ENCODE data around the gene POLE. TPM values are rescaled to one million over a fixed set of nuclear protein-coding genes. Genes with fewer than 3 reads are reported as not detected.

The POLE gene
- total and polyA plus RNA-seq, 9 of the 15 experiments (the other 6 are each of a cell fraction or from before 2014, with no cell fraction given): 2.4 to 154 (median 49.6) TPM

DNA sequence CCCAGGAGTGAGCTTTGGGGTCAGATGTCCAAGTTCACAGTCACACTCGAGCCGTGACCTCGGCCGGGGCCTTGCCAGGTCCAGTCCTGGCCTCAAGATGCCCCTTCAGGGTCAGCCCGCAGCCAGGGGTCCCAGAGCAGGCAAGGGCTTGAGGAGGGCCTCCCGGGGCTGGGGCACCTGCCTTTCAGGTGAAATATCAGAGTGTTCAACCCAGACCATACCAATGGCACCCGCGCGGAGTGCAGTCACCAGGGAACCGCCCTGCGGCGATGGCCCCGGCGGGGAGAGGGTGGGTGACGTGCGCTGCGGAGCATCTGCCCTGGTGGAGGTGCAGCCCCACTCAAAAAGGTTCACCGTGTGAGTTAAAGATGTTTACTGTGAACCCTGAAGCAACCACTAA is 93.6 kb downstream of the POLE start:
- Histone ChIP-seq H4K20me1 (replicated peaks; ENCODE audit: control insufficient read depth, insufficient read depth, low read length) (0 out of 2 replicates have a peak, but pooled peaks cover 9% of the 10 kb centered on the region), H3K27me3 (ENCODE audit: control insufficient read depth in 2 of 2, insufficient read depth in 2 of 2, low read length in 2 of 2) (peaks cover 36 to 63% of the 10 kb centered on the region in 2 experiments), H3K9me3 (replicated peaks; ENCODE audit: control insufficient read depth, insufficient read depth, low read depth, low read length) (no peaks in the 10 kb centered on the region; the same call in 1 of the 2 replicates), H2AFZ (ENCODE audit: low read depth, low read length) (peak overlapping the region; percentile 71), H3K9me1 (ENCODE audit: control insufficient read depth, insufficient read depth, low read length) (no peaks in the 10 kb centered on the region), H3K36me3 (ENCODE audit: control insufficient read depth, insufficient read depth, low read length) (no peaks in the 10 kb centered on the region), H3K27ac (ENCODE audit: extremely low read depth, low read depth, low read length) (no peak overlapping the region), H3K79me2 (ENCODE audit: control insufficient read depth, insufficient read depth, low read length) (no peaks in the 10 kb centered on the region), H3K4me1 (replicated peaks in 1 of 2; ENCODE audit: control insufficient read depth in 2 of 2, insufficient read depth in 2 of 2, low read length in 2 of 2) (peaks cover 0 to 43% of the 10 kb centered on the region in 2 experiments; a peak in 2 of 5 replicates), H3K4me3 (no peak overlapping the region), H3K9ac (ENCODE audit: insufficient read depth in 1 of 2, low read depth in 2 of 2, low read length in 2 of 2) (no peak overlapping the region; a peak in 1 of 4 replicates), H3K4me2 (ENCODE audit: insufficient read depth, low read length) (peak overlapping the region; percentile 73)
- FAIRE-seq (no peak), DNase-seq (ENCODE audit: extremely low read depth in 1 of 4, low spot score in 3 of 4) (no peak), ATAC-seq (peak; percentile 12)
- in situ Hi-C loops (cut with MboI): no loop called here
- CTCF ChIA-PET (ENCODE audit: low intra/inter-chr PET ratio): no interaction called here
- TF ChIP-seq CHD1 (IDR thresholded peaks at IDR 0.05; ENCODE audit: low read length) (no peak), ZNF263 (CRISPR knock-in tag; IDR thresholded peaks at IDR 0.05; ENCODE audit: borderline replicate concordance) (0 out of 2 replicates have a peak, but pooled peaks have one; percentile 38)
- POLR2A ChIA-PET: no interaction called here
- BruUV-seq (replicated peaks): no TSS peak
- intact Hi-C loops (cut with micrococcal nuclease): no loop called here
- 7% methylated on average over 18 of the region's 18 CpGs for WGBS (ENCODE audit: insufficient coverage, low coverage, missing lambda C conversion rate)

DNA sequence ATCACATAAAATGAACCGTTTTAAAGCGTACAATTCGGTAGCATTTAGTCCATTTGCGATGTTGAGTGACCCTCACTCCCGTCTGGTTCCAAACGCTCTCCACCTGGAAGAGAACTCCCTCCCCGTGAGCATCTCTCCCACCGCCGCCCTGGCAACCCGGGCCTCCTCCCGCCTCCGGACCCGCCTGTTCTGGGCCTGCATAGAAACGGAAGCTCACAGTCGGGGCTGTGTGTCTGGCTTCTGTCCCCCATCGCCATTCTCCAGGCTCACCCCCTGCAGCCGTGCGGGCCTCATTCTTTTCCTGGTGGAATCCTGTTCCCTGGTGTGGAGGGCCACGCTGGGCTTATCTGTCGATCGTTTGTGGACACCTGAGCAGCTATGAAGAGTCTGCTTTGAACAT is 94.1 kb downstream of the POLE start:
- POLR2A ChIA-PET: no interaction called here
- no TSS peak for BruUV-seq (replicated peaks)
- in situ Hi-C loops (cut with MboI) (no loop called here), intact Hi-C loops (cut with micrococcal nuclease) (no loop called here)
- FAIRE-seq (no peak), ATAC-seq (no peak), DNase-seq (ENCODE audit: extremely low read depth in 1 of 4, low spot score in 3 of 4) (no peak)
- Histone ChIP-seq H3K9me1 (ENCODE audit: control insufficient read depth, insufficient read depth, low read length) (no peaks in the 10 kb centered on the region), H3K27ac (ENCODE audit: extremely low read depth, low read depth, low read length) (no peak overlapping the region), H3K4me1 (replicated peaks in 1 of 2; ENCODE audit: control insufficient read depth in 2 of 2, insufficient read depth in 2 of 2, low read length in 2 of 2) (peaks cover 0 to 42% of the 10 kb centered on the region in 2 experiments; a peak in 2 of 5 replicates), H4K20me1 (replicated peaks; ENCODE audit: control insufficient read depth, insufficient read depth, low read length) (0 out of 2 replicates have a peak, but pooled peaks cover 9% of the 10 kb centered on the region), H2AFZ (ENCODE audit: low read depth, low read length) (no peak overlapping the region), H3K36me3 (ENCODE audit: control insufficient read depth, insufficient read depth, low read length) (no peaks in the 10 kb centered on the region), H3K4me2 (ENCODE audit: insufficient read depth, low read length) (no peak overlapping the region), H3K9me3 (replicated peaks; ENCODE audit: control insufficient read depth, insufficient read depth, low read depth, low read length) (no peaks in the 10 kb centered on the region; the same call in 1 of the 2 replicates), H3K4me3 (no peak overlapping the region), H3K79me2 (ENCODE audit: control insufficient read depth, insufficient read depth, low read length) (no peaks in the 10 kb centered on the region), H3K9ac (ENCODE audit: insufficient read depth in 1 of 2, low read depth in 2 of 2, low read length in 2 of 2) (no peak overlapping the region), H3K27me3 (ENCODE audit: control insufficient read depth in 2 of 2, insufficient read depth in 2 of 2, low read length in 2 of 2) (peaks cover 38 to 65% of the 10 kb centered on the region in 2 experiments)
- 34% methylated on average over 21 of the region's 21 CpGs for WGBS (ENCODE audit: insufficient coverage, low coverage, missing lambda C conversion rate)
- CTCF ChIA-PET (ENCODE audit: low intra/inter-chr PET ratio): no interaction called here
- TF ChIP-seq, protein P1, sequence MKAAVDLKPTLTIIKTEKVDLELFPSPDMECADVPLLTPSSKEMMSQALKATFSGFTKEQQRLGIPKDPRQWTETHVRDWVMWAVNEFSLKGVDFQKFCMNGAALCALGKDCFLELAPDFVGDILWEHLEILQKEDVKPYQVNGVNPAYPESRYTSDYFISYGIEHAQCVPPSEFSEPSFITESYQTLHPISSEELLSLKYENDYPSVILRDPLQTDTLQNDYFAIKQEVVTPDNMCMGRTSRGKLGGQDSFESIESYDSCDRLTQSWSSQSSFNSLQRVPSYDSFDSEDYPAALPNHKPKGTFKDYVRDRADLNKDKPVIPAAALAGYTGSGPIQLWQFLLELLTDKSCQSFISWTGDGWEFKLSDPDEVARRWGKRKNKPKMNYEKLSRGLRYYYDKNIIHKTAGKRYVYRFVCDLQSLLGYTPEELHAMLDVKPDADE (conservative IDR thresholded peaks at IDR 0.05; ENCODE audit: control insufficient read depth, low read depth, low read length): no peak
- TF ChIP-seq SMARCE1 (IDR thresholded peaks at IDR 0.05) (no peak), TCF7 (IDR thresholded peaks at IDR 0.05; ENCODE audit: borderline replicate concordance) (no peak), WHSC1 (IDR thresholded peaks at IDR 0.05; ENCODE audit: low read length) (no peak), MCM5 (IDR thresholded peaks at IDR 0.05; ENCODE audit: low read depth) (no peak), SMARCA4 (IDR thresholded peaks at IDR 0.05) (no peak)
- TF ChIP-seq, protein P2, sequence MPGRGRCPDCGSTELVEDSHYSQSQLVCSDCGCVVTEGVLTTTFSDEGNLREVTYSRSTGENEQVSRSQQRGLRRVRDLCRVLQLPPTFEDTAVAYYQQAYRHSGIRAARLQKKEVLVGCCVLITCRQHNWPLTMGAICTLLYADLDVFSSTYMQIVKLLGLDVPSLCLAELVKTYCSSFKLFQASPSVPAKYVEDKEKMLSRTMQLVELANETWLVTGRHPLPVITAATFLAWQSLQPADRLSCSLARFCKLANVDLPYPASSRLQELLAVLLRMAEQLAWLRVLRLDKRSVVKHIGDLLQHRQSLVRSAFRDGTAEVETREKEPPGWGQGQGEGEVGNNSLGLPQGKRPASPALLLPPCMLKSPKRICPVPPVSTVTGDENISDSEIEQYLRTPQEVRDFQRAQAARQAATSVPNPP (IDR thresholded peaks at IDR 0.05; ENCODE audit: borderline replicate concordance, insufficient read depth, insufficient read length): no peak
- TF ChIP-seq, protein P3, sequence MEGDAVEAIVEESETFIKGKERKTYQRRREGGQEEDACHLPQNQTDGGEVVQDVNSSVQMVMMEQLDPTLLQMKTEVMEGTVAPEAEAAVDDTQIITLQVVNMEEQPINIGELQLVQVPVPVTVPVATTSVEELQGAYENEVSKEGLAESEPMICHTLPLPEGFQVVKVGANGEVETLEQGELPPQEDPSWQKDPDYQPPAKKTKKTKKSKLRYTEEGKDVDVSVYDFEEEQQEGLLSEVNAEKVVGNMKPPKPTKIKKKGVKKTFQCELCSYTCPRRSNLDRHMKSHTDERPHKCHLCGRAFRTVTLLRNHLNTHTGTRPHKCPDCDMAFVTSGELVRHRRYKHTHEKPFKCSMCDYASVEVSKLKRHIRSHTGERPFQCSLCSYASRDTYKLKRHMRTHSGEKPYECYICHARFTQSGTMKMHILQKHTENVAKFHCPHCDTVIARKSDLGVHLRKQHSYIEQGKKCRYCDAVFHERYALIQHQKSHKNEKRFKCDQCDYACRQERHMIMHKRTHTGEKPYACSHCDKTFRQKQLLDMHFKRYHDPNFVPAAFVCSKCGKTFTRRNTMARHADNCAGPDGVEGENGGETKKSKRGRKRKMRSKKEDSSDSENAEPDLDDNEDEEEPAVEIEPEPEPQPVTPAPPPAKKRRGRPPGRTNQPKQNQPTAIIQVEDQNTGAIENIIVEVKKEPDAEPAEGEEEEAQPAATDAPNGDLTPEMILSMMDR (IDR thresholded peaks at IDR 0.05 in 2 of 3, conservative IDR thresholded peaks at IDR 0.05 in 1 of 3; ENCODE audit: insufficient read depth in 2 of 3, low read depth in 1 of 3, low read length in 3 of 3): no peak
- TF ChIP-seq, protein P4, sequence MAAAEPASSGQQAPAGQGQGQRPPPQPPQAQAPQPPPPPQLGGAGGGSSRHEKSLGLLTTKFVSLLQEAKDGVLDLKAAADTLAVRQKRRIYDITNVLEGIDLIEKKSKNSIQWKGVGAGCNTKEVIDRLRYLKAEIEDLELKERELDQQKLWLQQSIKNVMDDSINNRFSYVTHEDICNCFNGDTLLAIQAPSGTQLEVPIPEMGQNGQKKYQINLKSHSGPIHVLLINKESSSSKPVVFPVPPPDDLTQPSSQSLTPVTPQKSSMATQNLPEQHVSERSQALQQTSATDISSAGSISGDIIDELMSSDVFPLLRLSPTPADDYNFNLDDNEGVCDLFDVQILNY (CRISPR knock-in tag; IDR thresholded peaks at IDR 0.05): no peak
